Inflammatory macrophage treated with lipopolysaccharide for 4 hours (primary cell): Measurements from ENCODE around the gene ST8SIA5.

Experiments used
- DNase-seq: peaks from one replicate; pipeline ENCODE4 v3.0.0-alpha.2; 2020

ST8SIA5 gene

GRCh38 chr18:46738491-46738890 lies 18.4 kb downstream of the ST8SIA5 start:
- DNase-seq: no peak

- DNase-seq: no peak
Observed at GRCh38 chr18:46736736-46737135, 20.1 kb downstream of the ST8SIA5 start.

GRCh38 chr18:46736135-46736534 lies 20.7 kb downstream of the ST8SIA5 start:
- no peak for DNase-seq

GRCh38 chr18:46734981-46735380 lies 21.9 kb downstream of the ST8SIA5 start:
- DNase-seq: no peak

- DNase-seq: no peak
Observed at GRCh38 chr18:46733872-46734271, 23.0 kb downstream of the ST8SIA5 start.

- no peak for DNase-seq
Observed at GRCh38 chr18:46732801-46733200, 24.1 kb downstream of the ST8SIA5 start.

- DNase-seq: no peak
Observed at GRCh38 chr18:46732201-46732600, 24.7 kb downstream of the ST8SIA5 start.

GRCh38 chr18:46731316-46731715 lies 25.5 kb downstream of the ST8SIA5 start:
- no peak for DNase-seq

GRCh38 chr18:46728219-46728930 lies 28.5 kb downstream of the ST8SIA5 start:
- DNase-seq: no peak

GRCh38 chr18:46727177-46727576 lies 29.7 kb downstream of the ST8SIA5 start:
- DNase-seq: no peak

GRCh38 chr18:46725310-46725709 lies 31.5 kb downstream of the ST8SIA5 start:
- DNase-seq: no peak

- no peak for DNase-seq
Observed at GRCh38 chr18:46723856-46724415, 32.9 kb downstream of the ST8SIA5 start.

GRCh38 chr18:46722051-46722450 lies 34.8 kb downstream of the ST8SIA5 start:
- no peak for DNase-seq

- no peak for DNase-seq
Observed at GRCh38 chr18:46721331-46721730, 35.5 kb downstream of the ST8SIA5 start.

- DNase-seq: no peak
Observed at GRCh38 chr18:46720521-46720920, 36.3 kb downstream of the ST8SIA5 start.

- no peak for DNase-seq
Observed at GRCh38 chr18:46720092-46720491, 36.8 kb downstream of the ST8SIA5 start.

- no peak for DNase-seq
Observed at GRCh38 chr18:46719388-46719787, 37.5 kb downstream of the ST8SIA5 start.

GRCh38 chr18:46718501-46719341 lies 38.1 kb downstream of the ST8SIA5 start:
- DNase-seq: no peak

- DNase-seq: no peak
Observed at GRCh38 chr18:46716827-46717226, 40.0 kb downstream of the ST8SIA5 start.

GRCh38 chr18:46716336-46716735 lies 40.5 kb downstream of the ST8SIA5 start:
- DNase-seq: no peak

GRCh38 chr18:46715062-46715461 lies 41.8 kb downstream of the ST8SIA5 start:
- no peak for DNase-seq

- DNase-seq: no peak
Observed at GRCh38 chr18:46712406-46712805, 44.4 kb downstream of the ST8SIA5 start.

GRCh38 chr18:46711444-46711863 lies 45.4 kb downstream of the ST8SIA5 start:
- no peak for DNase-seq

- no peak for DNase-seq
Observed at GRCh38 chr18:46706968-46707367, 49.9 kb downstream of the ST8SIA5 start.
